H1 (cell line): Measurements from ENCODE around the gene CHI3L2. TPM values are rescaled to one million over a fixed set of nuclear protein-coding genes. Genes with fewer than 3 reads are reported as not detected.

ENCODE experiments used
- CTCF ChIA-PET: fragments of 300-600 bp; sonication (Branson Sonifier 250); formaldehyde crosslinking; loops from one replicate; lab custom pipeline; 2021; ENCODE audit not compliant: partially characterized antibody; lab: Charles Lee
- POLR2A ChIA-PET: fragments of 300-600 bp; sonication (Branson Sonifier 250); formaldehyde crosslinking; loops from one replicate; lab custom pipeline; 2021; ENCODE audit warnings: inconsistent platforms; ENCODE audit not compliant: partially characterized antibody; lab: Charles Lee
- DNase-seq, 2 experiments: peaks; one replicate each; pipeline versions ENCODE4 v3.0.0 to v3.0.0-alpha.2; 2010 to 2022; ENCODE audit warnings: low spot score in 2 of 2, low read depth in 1 of 2, mixed read lengths in 1 of 2
- FAIRE-seq: peaks from 2 replicates; lab custom pipeline; 2011; peaks lifted over from hg19 to GRCh38; lab: Jason Lieb, UNC
- H2AFZ ChIP-seq: 2 replicates; pipeline ENCODE4 v1.8.1; 2012; ENCODE audit warnings: low read length, inconsistent platforms
- H2AK5ac ChIP-seq: 2 replicates; pipeline ENCODE4 v1.6.1; 2013; ENCODE audit warnings: low read depth, low read length
- H2BK120ac ChIP-seq: replicated peaks from 2 replicates; pipeline ENCODE3; 2013; ENCODE audit warnings: low read depth, low read length, inconsistent platforms
- H2BK12ac ChIP-seq: 2 replicates; pipeline ENCODE4 v1.6.1; 2013; ENCODE audit warnings: low read depth, low read length
- H2BK15ac ChIP-seq: 2 replicates; pipeline ENCODE4 v1.6.1; 2013; ENCODE audit warnings: low read length
- H2BK20ac ChIP-seq: 2 replicates; pipeline ENCODE4 v1.6.1; 2013; ENCODE audit warnings: low read length
- H2BK5ac ChIP-seq: 2 replicates; pipeline ENCODE4 v1.6.1; 2013; ENCODE audit warnings: low read depth, low read length
- H3K14ac ChIP-seq: 2 replicates; pipeline ENCODE4 v1.6.1; 2013; ENCODE audit warnings: inconsistent platforms; ENCODE audit not compliant: insufficient read length
- H3K18ac ChIP-seq: 2 replicates; pipeline ENCODE4 v1.6.1; 2013; ENCODE audit warnings: low read length; ENCODE audit errors: extremely low read depth
- H3K23ac ChIP-seq: 2 replicates; pipeline ENCODE4 v1.6.1; 2013; ENCODE audit warnings: inconsistent platforms; ENCODE audit not compliant: insufficient read length
- H3K23me2 ChIP-seq: 2 replicates; pipeline ENCODE4 v1.6.1; 2013; ENCODE audit warnings: low read depth, low read length
- H3K27ac ChIP-seq: 2 replicates; pipeline ENCODE4 v1.6.1; 2011; ENCODE audit warnings: low read depth, low read length, inconsistent platforms
- H3K27me3 ChIP-seq, 4 experiments: replicated peaks in 1 of 4; 1 replicate in 1 of 4; 2 replicates in 3 of 4; pipeline versions ENCODE4 v1.6.1 to v1.8.1; 2011 to 2013; ENCODE audit warnings: low read length in 3 of 4, mild to moderate bottlenecking in 3 of 4, inconsistent platforms in 2 of 4, mixed read lengths in 2 of 4, moderate library complexity in 1 of 4; ENCODE audit not compliant: control insufficient read depth in 3 of 4, insufficient read depth in 3 of 4; ENCODE audit errors: extremely low read depth in 1 of 4
- H3K36me3 ChIP-seq, 4 experiments: 2 replicates each; pipeline versions ENCODE4 v1.6.1 to v1.8.1; 2011 to 2013; ENCODE audit warnings: mild to moderate bottlenecking in 4 of 4, low read length in 3 of 4, moderate library complexity in 2 of 4, control low read depth in 1 of 4, inconsistent platforms in 1 of 4; ENCODE audit not compliant: insufficient read depth in 4 of 4, control insufficient read depth in 2 of 4
- H3K4ac ChIP-seq: replicated peaks from 2 replicates; pipeline ENCODE3; 2013; ENCODE audit warnings: low read length, low read depth, mixed read lengths, inconsistent platforms; ENCODE audit not compliant: insufficient read length
- H3K4me1 ChIP-seq, 4 experiments: replicated peaks in 1 of 4; 1 replicate in 1 of 4; 2 replicates in 3 of 4; pipeline versions ENCODE4 v1.6.1 to v1.8.1; 2011 to 2013; ENCODE audit warnings: low read length in 3 of 4, inconsistent platforms in 2 of 4, mixed read lengths in 1 of 4; ENCODE audit not compliant: insufficient read depth in 4 of 4, control insufficient read depth in 3 of 4
- H3K4me2 ChIP-seq, 2 experiments: 2 replicates each; pipeline versions ENCODE4 v1.6.1 to v1.8.1; 2011 to 2013; ENCODE audit warnings: low read depth in 2 of 2, low read length in 2 of 2, control low read depth in 1 of 2, inconsistent platforms in 1 of 2, mild to moderate bottlenecking in 1 of 2; ENCODE audit not compliant: insufficient read depth in 1 of 2
- H3K4me3 ChIP-seq, 4 experiments: fragments of 200-600, 300-600 bp in 1 of 4; sonication (generic), shearing (Covaris generic), sonication (Bioruptor Twin) in 1 of 4; 2 replicates each; pipeline versions ENCODE4 v1.5.1 to v1.8.1; 2011 to 2016; ENCODE audit warnings: low read length in 4 of 4, low read depth in 3 of 4, control low read depth in 2 of 4, inconsistent platforms in 2 of 4, mild to moderate bottlenecking in 2 of 4, mixed read lengths in 1 of 4, moderate library complexity in 1 of 4; ENCODE audit not compliant: insufficient read depth in 2 of 4; ENCODE audit errors: extremely low read depth in 1 of 4
- H3K56ac ChIP-seq: replicated peaks from 2 replicates; pipeline ENCODE3; 2013; ENCODE audit warnings: low read depth, mild to moderate bottlenecking, mixed read lengths, low read length, inconsistent platforms; ENCODE audit not compliant: insufficient read length
- H3K79me1 ChIP-seq: 2 replicates; pipeline ENCODE4 v1.6.1; 2013; ENCODE audit warnings: low read depth, low read length, control low read depth
- H3K79me2 ChIP-seq, 2 experiments: 2 replicates each; pipeline versions ENCODE4 v1.6.1 to v1.8.1; 2012 to 2013; ENCODE audit warnings: low read length in 2 of 2, mild to moderate bottlenecking in 2 of 2, inconsistent platforms in 1 of 2; ENCODE audit not compliant: insufficient read depth in 2 of 2, control insufficient read depth in 1 of 2
- H3K9ac ChIP-seq, 4 experiments: replicated peaks in 1 of 4; 1 replicate in 1 of 4; 2 replicates in 3 of 4; pipeline versions ENCODE4 v1.6.1 to v1.8.1; 2011 to 2013; ENCODE audit warnings: low read depth in 3 of 4, low read length in 3 of 4, control low read depth in 2 of 4, mild to moderate bottlenecking in 2 of 4, moderate library complexity in 2 of 4, inconsistent platforms in 1 of 4; ENCODE audit errors: extremely low read depth in 1 of 4
- H3K9me3 ChIP-seq, 2 experiments: 2 replicates each; pipeline versions ENCODE4 v1.6.1 to v1.8.1; 2012 to 2013; ENCODE audit warnings: mild to moderate bottlenecking in 2 of 2, moderate library complexity in 2 of 2, control low read depth in 1 of 2, inconsistent platforms in 1 of 2, low read depth in 1 of 2, low read length in 1 of 2, mixed read lengths in 1 of 2; ENCODE audit not compliant: insufficient read depth in 2 of 2
- H4K20me1 ChIP-seq, 2 experiments: replicated peaks in 1 of 2; 2 replicates each; pipeline versions ENCODE3 to v1.8.1; 2011 to 2013; ENCODE audit warnings: inconsistent platforms in 2 of 2, low read length in 2 of 2, mild to moderate bottlenecking in 1 of 2; ENCODE audit not compliant: insufficient read depth in 2 of 2, control insufficient read depth in 1 of 2
- H4K5ac ChIP-seq: 2 replicates; pipeline ENCODE4 v1.6.1; 2013; ENCODE audit warnings: low read length, low read depth, mixed read lengths, inconsistent platforms; ENCODE audit not compliant: insufficient read length
- H4K8ac ChIP-seq: 2 replicates; pipeline ENCODE4 v1.8.0; 2013; ENCODE audit warnings: mild to moderate bottlenecking, moderate library complexity, low read length, inconsistent platforms; ENCODE audit not compliant: insufficient read depth; ENCODE audit errors: extremely low read depth
- H4K91ac ChIP-seq: replicated peaks from 2 replicates; pipeline ENCODE3; 2013; ENCODE audit warnings: low read length, mixed read lengths, inconsistent platforms; ENCODE audit not compliant: insufficient read length
- CTBP2 ChIP-seq: IDR thresholded peaks from 2 replicates; pipeline ENCODE4 v1.7.0; 2011; ENCODE audit warnings: borderline replicate concordance, mild to moderate bottlenecking, moderate library complexity, mixed read lengths, low read length; ENCODE audit not compliant: insufficient read depth, insufficient read length
- EZH2 ChIP-seq: fragments of 200-600 bp; sonication (generic); IDR thresholded peaks from 2 replicates; pipeline ENCODE4 v1.7.1; 2012; ENCODE audit warnings: low read depth, mild to moderate bottlenecking, moderate library complexity, low read length, inconsistent platforms; ENCODE audit not compliant: severe bottlenecking
- RFX5 ChIP-seq: IDR thresholded peaks from 2 replicates; pipeline ENCODE4 v1.6.1; 2011; ENCODE audit warnings: low read depth, low read length, improper control_type of control experiment, borderline replicate concordance
- RXRA ChIP-seq: IDR thresholded peaks from 2 replicates; pipeline ENCODE4 v1.6.1; 2011; ENCODE audit warnings: low read depth, mild to moderate bottlenecking, low read length, moderate library complexity; ENCODE audit not compliant: insufficient read depth
- YY1 ChIP-seq: IDR thresholded peaks from 2 replicates; pipeline ENCODE4 v1.6.1; 2011; ENCODE audit warnings: low read depth, mild to moderate bottlenecking, low read length
- WGBS, 2 experiments: shearing (Covaris generic) in 1 of 2; methylation state at CpG; one replicate each; pipeline versions ENCODE4 v1.1.6 to v1.1.7; 2013 to 2015; ENCODE audit warnings: low lambda C conversion rate in 2 of 2, mixed read lengths in 2 of 2, inconsistent platforms in 1 of 2, low coverage in 1 of 2, missing lambda C conversion rate in 1 of 2; ENCODE audit not compliant: insufficient replicate concordance in 2 of 2, insufficient coverage in 1 of 2, insufficient read length in 1 of 2; ENCODE audit errors: extremely low coverage in 1 of 2, missing lambda C conversion rate in 1 of 2; 5-methylcytosine and 5-hydroxymethylcytosine counted together
- polyA plus RNA-seq, 7 experiments: library from polyadenylated mRNA; depleted of rRNA in 3 of 7; stranded (reverse) in 5 of 7; unstranded in 2 of 7; fragments of >200 nt in 5 of 7; fragments of 200-250 nt in 2 of 7; gene quantifications; 1 replicate in 5 of 7; 2 replicates in 1 of 7; 4 replicates in 1 of 7; pipeline versions ENCODE4 v1.2.1 to v1.2.3, GENCODE V29; 2011 to 2013; ENCODE audit warnings: missing spikeins in 2 of 7, mixed read lengths in 2 of 7
- total RNA-seq: library from RNA; stranded (reverse); fragmentation: NEBNext Ultra II Directional; extraction: Animal tissue kit (Norgen Biotek cat#: 25700); gene quantifications from 2 replicates; pipeline ENCODE4 v1.2.1, GENCODE V29; 2021

The CHI3L2 gene
- total and polyA plus RNA-seq, 2 of the 8 experiments (the other 6 are each of a cell fraction or from before 2014, with no cell fraction given), result not detected

DNA sequence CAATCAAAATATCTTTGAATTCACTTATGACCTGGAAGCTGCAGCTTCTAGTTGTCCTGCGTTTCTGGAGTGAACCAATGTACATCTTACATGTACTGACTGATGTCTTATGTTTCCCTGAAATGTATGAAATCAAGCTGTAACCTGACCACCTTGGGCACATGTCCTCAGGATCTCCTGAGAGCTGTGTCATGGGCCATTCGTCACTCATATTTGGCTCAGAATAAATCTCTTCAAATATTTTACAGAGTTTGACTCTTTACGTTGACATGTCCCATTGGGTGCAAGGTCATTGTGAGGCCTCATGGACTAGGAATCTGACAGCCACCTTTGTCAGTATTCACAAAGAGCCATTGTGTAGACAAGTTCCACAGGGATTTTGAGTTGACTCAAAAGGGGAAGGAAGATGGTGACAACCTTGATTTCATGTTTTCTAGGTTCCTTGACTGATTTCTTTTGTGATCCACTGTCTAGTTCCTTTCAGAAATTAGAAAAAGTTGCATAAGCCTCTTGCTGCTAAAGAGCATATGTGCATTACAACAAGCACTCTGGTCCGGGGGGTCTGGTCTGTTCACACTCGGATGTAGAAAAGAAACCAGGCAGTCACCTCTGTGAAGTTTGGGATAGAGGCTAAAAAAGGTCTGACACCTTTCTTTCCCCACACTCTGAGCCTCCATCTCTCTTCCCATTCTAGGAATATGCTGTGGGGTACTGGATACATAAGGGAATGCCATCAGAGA lies 10.7 kb downstream of the CHI3L2 start:
- DNase-seq (no peak), FAIRE-seq (no peak)
- H4K20me1 ChIP-seq, result no peaks in the 10 kb centered on the region
- no peak overlapping the region for H3K4ac ChIP-seq
- H2AK5ac ChIP-seq, result no peak overlapping the region
- H3K4me1 ChIP-seq, result peaks cover 0 to 4% (median 0%) of the 10 kb centered on the region in 4 experiments; a peak in 2 of 7 replicates
- H4K91ac ChIP-seq, result no peak overlapping the region
- H3K14ac ChIP-seq, result no peak overlapping the region
- no peaks in the 10 kb centered on the region for H3K79me1 ChIP-seq
- no peak overlapping the region for H3K23ac ChIP-seq
- no peaks in the 10 kb centered on the region for H3K9me3 ChIP-seq
- H2BK20ac ChIP-seq, result no peak overlapping the region
- no peak overlapping the region for H4K5ac ChIP-seq
- H3K23me2 ChIP-seq, result no peaks in the 10 kb centered on the region
- no peak overlapping the region for H3K27ac ChIP-seq
- ChIA-PET CTCF (interaction anchor here (0.8 to 2.3 kb wide), 5 partner anchors 12 to 162 kb away, joined by 3 to 8 read pairs (median 4); no protein-coding TSS in a partner anchor), POLR2A (no interaction called here)
- H3K79me2 ChIP-seq, result no peaks in the 10 kb centered on the region
- no peak overlapping the region for H2BK5ac ChIP-seq
- H2AFZ ChIP-seq, result no peak overlapping the region
- H3K18ac ChIP-seq, result no peak overlapping the region
- no peak for TF ChIP-seq EZH2
- TF ChIP-seq RXRA, result no peak
- TF ChIP-seq YY1, result no peak
- TF ChIP-seq CTBP2, result no peak
- no peak for TF ChIP-seq RFX5
- no peak overlapping the region for H2BK120ac ChIP-seq
- 88% methylated on average over 5 of the region's 5 CpGs; no CpG with 5 or more reads in 1 of the 2 experiments for WGBS, 2 experiments
- no peak overlapping the region for H3K4me2 ChIP-seq
- no peak overlapping the region for H3K56ac ChIP-seq
- no peak overlapping the region for H2BK12ac ChIP-seq
- no peaks in the 10 kb centered on the region; a peak in 1 of 7 replicates for H3K27me3 ChIP-seq
- H3K36me3 ChIP-seq, result no peaks in the 10 kb centered on the region
- H3K4me3 ChIP-seq, result no peak overlapping the region
- no peak overlapping the region for H2BK15ac ChIP-seq
- H3K9ac ChIP-seq, result no peak overlapping the region
- no peak overlapping the region for H4K8ac ChIP-seq
